ENCODE results near the gene TBC1D2.
A peak's percentile ranks its signal among the peaks of the same experiment; 100 is the strongest.
"Not testable (repeated sequence)": the region's sequence is repeated elsewhere in the genome, so short reads cannot be mapped to it uniquely, and the experiment has no call there.

Gene TBC1D2

GRCh38 chr9:98271479-98271878 is 16.0 kb upstream of the TBC1D2 start:
- no peak for DNase-seq

- not testable (repeated sequence) for DNase-seq
Observed at GRCh38 chr9:98270284-98270683, 14.8 kb upstream of the TBC1D2 start.

DNA sequence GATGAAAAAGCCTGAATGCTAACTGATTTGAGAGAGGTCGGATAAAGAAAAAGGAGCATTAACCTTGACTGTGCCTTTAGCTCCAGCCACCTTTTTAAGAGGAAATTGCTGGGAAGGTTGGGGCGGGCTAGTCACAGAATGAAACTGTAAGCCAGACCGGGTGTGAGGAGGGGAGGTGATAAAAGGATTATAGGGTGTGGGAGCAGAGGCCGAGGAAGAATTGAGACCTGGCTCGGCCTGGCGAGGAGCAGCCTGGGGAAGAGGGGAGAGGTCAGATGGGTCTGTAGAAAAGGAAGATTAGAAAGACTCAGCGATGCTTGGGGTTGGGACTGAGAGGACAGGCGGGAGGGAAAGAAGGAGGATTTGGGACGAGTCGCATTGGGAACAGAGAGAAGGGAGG is 14.2 kb upstream of the TBC1D2 start:
- not testable (repeated sequence) for DNase-seq

DNA sequence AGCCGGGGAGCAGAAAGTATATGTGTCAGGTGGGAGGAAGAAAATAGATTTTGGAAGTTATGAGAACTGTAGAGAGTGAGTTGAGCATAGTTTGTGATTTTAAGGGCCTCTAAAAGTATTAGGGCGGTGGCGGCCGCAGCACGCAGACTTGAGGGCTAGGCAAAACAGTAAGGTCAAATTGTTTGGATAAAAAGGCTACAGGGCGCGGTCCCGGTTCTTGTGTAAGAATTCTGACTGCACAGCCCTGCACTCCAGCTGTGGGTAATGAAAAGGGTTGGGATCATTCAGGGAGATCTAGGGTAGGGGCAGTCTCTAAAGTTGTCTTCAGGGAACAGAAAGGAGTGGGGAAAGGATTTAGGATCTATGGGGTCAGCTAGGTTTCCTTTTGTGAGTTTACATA is 12.1 kb upstream of the TBC1D2 start:
- DNase-seq, result not testable (repeated sequence)

DNA sequence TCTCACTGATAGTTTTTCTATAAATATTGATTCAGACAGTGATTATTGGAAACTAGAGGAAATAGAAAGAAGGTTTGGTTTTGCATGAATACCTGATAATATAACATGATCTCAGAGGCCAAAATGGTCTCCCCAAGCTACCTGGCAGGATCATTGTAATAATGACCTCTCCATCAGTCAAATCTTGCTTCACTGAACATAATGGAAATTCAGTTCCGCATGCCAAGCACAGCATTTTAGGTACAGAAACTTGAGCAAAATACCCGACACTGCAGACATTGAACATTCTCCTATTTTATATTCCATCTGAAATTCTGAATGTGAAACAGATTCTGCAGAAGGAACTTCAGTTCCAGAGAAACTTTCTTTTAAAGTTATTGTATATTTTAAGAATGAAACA is 9.1 kb upstream of the TBC1D2 start:
- no peak for DNase-seq

DNA sequence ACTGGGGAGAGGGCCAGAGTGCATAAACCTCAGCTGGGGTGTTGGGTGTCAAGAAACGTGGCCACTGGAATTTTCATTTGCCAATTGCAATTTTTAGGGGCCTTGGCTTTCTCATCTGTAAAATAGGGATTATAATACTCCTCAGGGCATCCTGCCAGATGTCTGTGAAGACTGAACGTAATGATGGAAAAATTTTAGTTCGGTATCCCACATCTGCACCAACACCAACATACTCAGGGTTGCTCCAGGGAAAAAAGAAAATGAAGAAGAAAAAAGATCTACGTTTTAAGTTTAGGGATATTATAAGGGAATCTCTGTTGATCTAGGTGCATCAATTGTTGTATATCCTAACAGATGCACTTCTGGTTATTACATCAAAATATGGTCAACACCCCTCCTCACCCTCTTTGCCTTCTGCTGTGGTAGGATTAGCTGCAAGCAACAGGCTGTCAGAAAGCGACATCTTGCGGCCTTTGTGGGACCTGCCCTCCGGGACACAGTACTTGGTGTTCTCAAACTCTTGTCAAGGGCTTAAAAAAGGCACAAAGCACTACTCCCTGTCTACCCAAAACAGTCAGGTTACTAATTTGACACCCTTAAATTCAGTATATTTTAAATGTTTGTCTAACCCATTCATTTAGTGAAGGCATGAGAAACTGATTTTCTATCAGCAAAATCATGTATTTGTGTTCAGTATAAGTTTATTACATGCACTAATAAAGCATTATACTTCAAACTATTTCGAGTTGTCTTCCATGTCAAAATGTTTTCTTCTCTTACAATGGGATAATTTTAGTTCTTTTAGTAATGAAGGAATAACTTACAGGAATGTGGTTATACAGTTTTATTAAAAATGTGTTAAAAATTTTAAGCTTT is 8.3 kb upstream of the TBC1D2 start:
- peak; percentile 63 for DNase-seq

DNA sequence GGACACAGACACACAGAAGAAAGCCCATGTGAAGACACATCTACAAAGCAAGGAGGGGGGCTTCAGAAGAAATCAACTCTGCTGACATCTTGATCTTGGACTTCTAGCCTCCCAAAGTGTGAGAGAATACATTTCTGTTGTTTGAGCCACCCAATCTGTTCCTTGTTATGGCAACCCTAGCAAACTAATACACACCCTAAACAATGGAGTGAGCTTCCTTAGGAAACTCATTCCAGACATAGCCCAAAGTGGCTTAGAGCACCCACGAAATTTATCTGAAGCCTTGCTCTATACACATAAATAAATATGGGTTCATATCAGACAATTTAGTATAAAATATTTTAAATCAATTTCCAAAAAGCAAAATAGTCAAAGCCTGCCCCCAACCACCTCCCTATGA is 7.6 kb upstream of the TBC1D2 start:
- no peak for DNase-seq

DNA sequence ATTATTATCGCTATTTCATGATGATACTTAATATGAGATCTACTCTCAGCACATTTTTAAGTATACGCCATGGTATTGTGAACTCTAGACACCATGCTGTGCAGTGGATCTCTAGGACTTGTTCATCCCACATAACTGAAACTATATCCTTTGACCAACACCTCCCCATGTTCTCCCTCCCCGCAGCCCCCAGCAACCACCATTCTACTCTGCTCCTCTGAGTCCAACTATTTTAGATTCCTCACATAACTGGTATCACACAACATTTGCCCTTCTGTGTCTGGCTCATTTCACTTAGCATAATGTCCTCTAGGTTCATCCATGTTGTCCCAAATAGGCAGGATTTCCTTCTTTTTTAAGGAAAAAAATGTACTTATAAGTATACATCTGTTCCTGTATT is 6.6 kb upstream of the TBC1D2 start:
- no peak for DNase-seq

- no peak for DNase-seq
Observed at GRCh38 chr9:98260635-98261034, 5.2 kb upstream of the TBC1D2 start.

DNA sequence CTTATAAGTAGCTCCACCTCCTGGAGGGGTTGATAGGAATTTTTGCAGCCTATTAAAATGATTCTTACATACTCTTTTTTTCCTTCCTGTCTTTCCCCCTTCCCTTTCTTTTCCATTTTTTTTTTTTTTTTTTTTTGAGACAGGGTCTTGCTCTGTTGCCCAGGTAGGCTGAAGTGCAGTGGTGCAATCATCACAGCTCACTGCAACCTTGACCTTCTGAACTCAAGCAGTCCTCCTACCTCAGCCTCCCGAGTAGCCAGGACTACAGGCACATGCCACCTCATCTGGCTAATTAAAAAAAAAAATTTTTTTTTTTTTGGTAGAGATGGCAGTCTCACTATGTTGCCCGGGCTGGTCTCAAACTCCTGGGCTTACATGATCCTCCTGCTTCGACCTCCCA is 4.3 kb upstream of the TBC1D2 start:
- DNase-seq, result no peak

GRCh38 chr9:98256756-98257155 is 1.3 kb upstream of the TBC1D2 start:
- DNase-seq, result peak; percentile 29

DNA sequence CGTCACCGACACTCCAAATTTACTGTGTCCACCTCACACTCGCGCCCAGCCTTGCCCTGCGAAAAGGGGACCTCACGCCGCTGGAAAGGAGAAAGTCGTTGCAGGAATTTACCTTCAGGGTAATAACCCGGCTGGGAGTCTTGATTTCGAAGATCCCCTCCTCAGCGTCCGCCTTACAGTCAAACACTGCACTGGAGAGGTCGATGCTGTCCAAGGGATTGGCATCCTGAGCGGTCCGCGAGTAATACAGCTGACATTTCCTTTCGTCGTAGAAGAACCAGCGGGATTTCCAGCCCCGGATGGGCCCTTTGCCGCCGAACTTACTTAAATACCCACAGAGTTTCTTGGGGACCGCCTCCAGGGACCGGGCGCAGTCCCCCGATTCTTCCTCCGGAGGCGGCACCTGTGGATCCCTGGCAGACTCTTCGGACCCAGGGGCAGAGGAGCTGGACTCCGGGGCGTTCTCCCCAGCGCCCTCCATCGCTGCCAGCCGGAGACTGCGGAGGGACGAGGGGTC is 330 bp downstream of the TBC1D2 start:
- DNase-seq, result no peak

GRCh38 chr9:98254228-98255060 is 1.0 kb downstream of the TBC1D2 start:
- no peak for DNase-seq

DNA sequence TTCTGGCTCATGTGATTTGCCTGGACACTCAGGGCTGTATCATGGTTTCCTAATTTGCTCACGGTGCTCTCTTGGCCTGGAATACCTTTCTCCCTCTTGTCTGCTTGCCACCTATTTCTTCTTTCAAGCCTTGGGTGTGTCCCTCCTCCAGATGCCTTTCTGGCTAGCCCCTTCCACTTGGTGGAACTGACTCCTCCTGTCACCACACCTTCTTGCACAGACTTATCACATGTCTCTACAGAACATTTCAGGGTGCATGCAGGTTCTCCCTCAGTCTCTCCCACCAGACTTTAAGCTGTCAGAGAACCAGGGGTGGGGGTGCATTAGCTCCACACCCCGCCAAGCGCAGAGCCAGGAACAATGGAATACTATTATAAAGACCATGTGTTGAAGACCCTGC is 1.9 kb downstream of the TBC1D2 start:
- no peak for DNase-seq

- no peak for DNase-seq
Observed at GRCh38 chr9:98251551-98251950, 3.9 kb downstream of the TBC1D2 start.

GRCh38 chr9:98249771-98250170 is 5.7 kb downstream of the TBC1D2 start:
- DNase-seq, result no peak

DNA sequence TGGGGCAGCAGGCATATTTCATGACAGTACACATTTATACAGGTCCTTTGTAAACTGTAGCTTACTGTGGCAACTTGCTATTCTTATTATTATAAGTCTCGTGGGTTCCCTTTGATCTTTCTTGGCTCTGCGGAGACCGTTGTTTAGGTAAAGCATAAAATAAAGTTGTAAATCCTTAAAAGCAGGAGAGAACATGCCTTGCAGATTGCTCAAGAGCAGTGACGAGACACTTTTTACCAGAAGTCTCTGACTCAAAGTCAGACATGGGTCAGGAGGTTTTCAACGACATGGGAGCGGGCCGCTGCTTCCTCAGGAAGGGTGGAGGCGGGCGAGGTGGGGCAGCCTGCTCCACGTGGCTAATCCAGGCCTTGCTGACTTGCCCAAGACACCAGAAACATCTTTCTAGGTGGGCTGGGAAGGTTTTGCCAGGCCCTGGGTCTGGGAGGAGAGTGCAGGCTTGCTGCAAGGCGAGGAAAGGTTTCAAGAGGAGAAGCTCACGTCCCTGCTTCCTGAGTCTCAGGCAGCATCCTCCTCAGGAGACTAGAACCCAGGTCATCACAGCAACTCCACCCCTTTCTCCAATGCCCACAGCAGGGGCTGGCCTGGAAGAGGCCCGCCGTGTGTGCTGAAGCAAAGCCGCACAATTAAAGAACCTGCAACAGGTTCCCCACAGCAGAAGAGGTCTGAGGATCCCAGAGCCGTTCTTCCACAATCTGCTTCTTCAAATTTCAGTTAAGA is 6.5 kb downstream of the TBC1D2 start:
- DNase-seq, result no peak

- no peak for DNase-seq
Observed at GRCh38 chr9:98247831-98248657, 7.4 kb downstream of the TBC1D2 start.

DNA sequence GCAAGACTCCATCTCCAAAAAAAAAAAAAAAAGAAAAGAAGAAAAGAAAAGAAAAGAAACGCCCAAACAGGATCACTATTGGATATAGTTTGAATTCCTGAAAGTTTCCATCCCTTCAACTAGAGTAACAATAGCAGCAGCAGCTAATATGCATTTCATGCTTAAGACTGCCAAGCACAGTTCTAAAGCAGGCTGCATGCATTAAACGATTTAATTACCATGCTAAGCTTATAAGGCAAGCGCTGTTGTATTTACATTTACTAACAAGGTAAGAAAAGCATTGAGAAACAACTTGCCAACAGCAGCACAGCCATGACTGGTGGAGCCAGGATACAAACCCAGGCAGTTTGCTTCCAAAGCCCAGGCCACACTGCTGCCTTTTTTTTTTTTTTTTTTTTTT is 13.0 kb downstream of the TBC1D2 start:
- DNase-seq, result no peak

GRCh38 chr9:98241357-98242300 is 13.8 kb downstream of the TBC1D2 start:
- DNase-seq, result no peak

GRCh38 chr9:98240475-98240874 is 15.0 kb downstream of the TBC1D2 start:
- DNase-seq, result no peak

Data from NCI-H1092 treated with DMSO at 0.1 percent for 48 hours (cell line).